ENCODE results near the gene KRT20.

Gene KRT20

GRCh38 chr17:40914075-40914855 is 29.2 kb upstream of the KRT20 start:
- ATAC-seq (ENCODE audit: insufficient read depth, low read depth): no peak
- H3K79me2 ChIP-seq (ENCODE audit: insufficient read depth, low read length): no peaks in the 10 kb centered on the region
- no peak overlapping the region for H3K9ac ChIP-seq (ENCODE audit: low read depth, low read length)
- no peaks in the 10 kb centered on the region for H4K20me1 ChIP-seq (ENCODE audit: insufficient read depth, low read length)
- peaks cover 33% of the 10 kb centered on the region for H3K27me3 ChIP-seq (ENCODE audit: insufficient read depth, low read length, poor library complexity)
- DNase-seq: no peak
- no peak overlapping the region for H3K4me2 ChIP-seq (ENCODE audit: insufficient read depth, low read length)
- H3K4me3 ChIP-seq (ENCODE audit: low read depth in 1 of 2, low read length in 2 of 2): no peak overlapping the region
- no peaks in the 10 kb centered on the region for H3K9me3 ChIP-seq (ENCODE audit: insufficient read depth, low read length, severe bottlenecking)
- TF ChIP-seq CTCF (IDR thresholded peaks at IDR 0.05; ENCODE audit: borderline replicate concordance, extremely low read depth, low read length, poor library complexity, severe bottlenecking) (no peak), EZH2 (IDR thresholded peaks at IDR 0.05; ENCODE audit: borderline replicate concordance, low read depth, low read length, severe bottlenecking) (no peak)
- H3K27ac ChIP-seq (ENCODE audit: low read length): no peak overlapping the region
- H3K4me1 ChIP-seq (ENCODE audit: insufficient read depth, low read length): no peaks in the 10 kb centered on the region
- no peak overlapping the region for H2AFZ ChIP-seq (ENCODE audit: low read depth, low read length)
- no peaks in the 10 kb centered on the region for H3K36me3 ChIP-seq (ENCODE audit: insufficient read depth, low read length)

DNA sequence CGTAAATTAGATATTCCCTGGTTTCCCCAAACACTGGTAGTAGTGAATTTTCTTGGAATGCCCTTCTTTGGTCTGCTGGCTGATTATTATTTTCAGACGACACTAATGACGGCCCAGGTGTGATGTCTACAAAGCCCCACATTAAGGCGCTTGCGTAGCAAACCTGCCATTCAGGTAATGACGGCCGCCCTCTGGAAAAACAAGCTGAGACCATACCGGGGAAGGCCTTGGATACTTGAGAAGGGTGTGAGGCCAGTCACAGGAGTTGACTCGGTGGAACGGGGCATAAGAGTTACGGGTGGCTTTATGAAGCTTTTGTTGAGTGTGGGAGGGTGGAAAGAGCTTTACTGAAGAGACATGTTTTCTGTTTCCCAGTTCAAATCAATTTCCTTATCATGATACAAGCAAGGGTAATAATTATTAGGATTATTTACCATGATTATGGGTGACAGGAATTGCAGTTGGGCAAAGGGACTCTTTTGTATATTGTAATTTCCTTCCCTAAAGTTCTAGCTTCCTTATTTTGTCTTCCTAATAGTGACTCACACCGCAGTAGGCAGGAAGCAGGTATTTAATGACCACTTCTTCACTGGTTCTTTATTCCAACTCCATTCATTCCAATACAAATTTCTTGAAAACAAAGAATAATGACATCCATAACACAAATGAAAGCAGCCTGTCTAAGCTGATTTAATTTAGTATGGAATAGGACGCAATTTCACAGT is 27.6 kb upstream of the KRT20 start:
- no peak overlapping the region for H3K27ac ChIP-seq (ENCODE audit: low read length)

DNA sequence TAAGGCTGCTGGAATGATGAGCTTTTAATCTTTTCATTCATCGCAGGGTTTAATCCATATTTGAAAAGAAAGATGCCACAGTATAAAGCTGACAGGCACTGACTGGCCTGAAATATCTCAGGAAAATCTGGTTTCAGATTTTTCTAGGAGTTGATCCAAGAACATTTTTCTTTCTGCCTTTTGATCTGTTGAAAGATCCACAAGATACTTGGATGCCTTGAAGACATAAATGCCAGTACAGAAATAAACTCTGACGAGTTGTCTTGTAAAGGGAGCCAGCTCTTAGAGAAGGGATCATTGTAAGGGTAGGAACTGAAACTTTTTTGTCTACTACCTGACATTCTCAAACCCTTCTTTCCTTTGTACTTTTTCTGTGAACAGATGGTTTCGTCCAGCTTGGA is 25.4 kb upstream of the KRT20 start:
- ATAC-seq (ENCODE audit: insufficient read depth, low read depth) (no peak), DNase-seq (no peak)
- no peak overlapping the region for H3K27ac ChIP-seq (ENCODE audit: low read length)
- no peaks in the 10 kb centered on the region for H3K4me1 ChIP-seq (ENCODE audit: insufficient read depth, low read length)
- no peak overlapping the region for H3K9ac ChIP-seq (ENCODE audit: low read depth, low read length)
- no peak overlapping the region for H3K4me2 ChIP-seq (ENCODE audit: insufficient read depth, low read length)
- TF ChIP-seq EZH2 (IDR thresholded peaks at IDR 0.05; ENCODE audit: borderline replicate concordance, low read depth, low read length, severe bottlenecking) (no peak), CTCF (IDR thresholded peaks at IDR 0.05; ENCODE audit: borderline replicate concordance, extremely low read depth, low read length, poor library complexity, severe bottlenecking) (no peak)
- no peaks in the 10 kb centered on the region for H4K20me1 ChIP-seq (ENCODE audit: insufficient read depth, low read length)
- no peak overlapping the region for H2AFZ ChIP-seq (ENCODE audit: low read depth, low read length)
- no peaks in the 10 kb centered on the region for H3K9me3 ChIP-seq (ENCODE audit: insufficient read depth, low read length, severe bottlenecking)
- H3K79me2 ChIP-seq (ENCODE audit: insufficient read depth, low read length): no peaks in the 10 kb centered on the region
- no peaks in the 10 kb centered on the region for H3K36me3 ChIP-seq (ENCODE audit: insufficient read depth, low read length)
- H3K4me3 ChIP-seq (ENCODE audit: low read depth in 1 of 2, low read length in 2 of 2): no peak overlapping the region
- peaks cover 31% of the 10 kb centered on the region for H3K27me3 ChIP-seq (ENCODE audit: insufficient read depth, low read length, poor library complexity)

More for the DNA sequence above, 27.6 kb upstream of the KRT20 start:
- Histone ChIP-seq H3K9me3 (ENCODE audit: insufficient read depth, low read length, severe bottlenecking) (no peaks in the 10 kb centered on the region), H3K79me2 (ENCODE audit: insufficient read depth, low read length) (no peaks in the 10 kb centered on the region), H4K20me1 (ENCODE audit: insufficient read depth, low read length) (no peaks in the 10 kb centered on the region), H3K4me3 (ENCODE audit: low read depth in 1 of 2, low read length in 2 of 2) (no peak overlapping the region), H3K4me1 (ENCODE audit: insufficient read depth, low read length) (no peaks in the 10 kb centered on the region), H3K27me3 (ENCODE audit: insufficient read depth, low read length, poor library complexity) (peaks cover 34% of the 10 kb centered on the region), H3K36me3 (ENCODE audit: insufficient read depth, low read length) (no peaks in the 10 kb centered on the region), H3K9ac (ENCODE audit: low read depth, low read length) (no peak overlapping the region), H2AFZ (ENCODE audit: low read depth, low read length) (no peak overlapping the region), H3K4me2 (ENCODE audit: insufficient read depth, low read length) (no peak overlapping the region)
- DNase-seq: no peak
- no peak for TF ChIP-seq EZH2 (IDR thresholded peaks at IDR 0.05; ENCODE audit: borderline replicate concordance, low read depth, low read length, severe bottlenecking)
- no peak for ATAC-seq (ENCODE audit: insufficient read depth, low read depth)

DNA sequence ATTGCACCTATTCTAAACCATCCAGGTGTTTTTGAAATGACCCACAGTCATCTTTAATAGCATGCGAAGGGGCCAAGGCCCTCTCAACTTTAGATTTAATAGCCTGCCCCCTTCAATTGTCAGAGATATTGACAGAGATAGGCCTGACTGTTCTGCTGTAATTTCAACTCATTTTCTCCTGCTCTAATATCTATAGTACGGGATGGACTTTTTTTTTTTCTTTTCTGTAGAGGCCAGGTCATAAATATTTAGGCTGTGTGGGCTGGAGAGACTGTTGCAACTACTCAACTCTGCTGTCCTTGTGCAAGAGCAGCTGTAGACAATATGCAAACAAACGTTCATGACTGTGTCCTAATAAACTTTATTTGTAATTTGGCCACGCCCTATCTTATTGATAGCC is 24.7 kb upstream of the KRT20 start:
- H3K9ac ChIP-seq (ENCODE audit: low read depth, low read length): no peak overlapping the region
- no peak overlapping the region for H2AFZ ChIP-seq (ENCODE audit: low read depth, low read length)
- DNase-seq: no peak
- no peak overlapping the region for H3K4me2 ChIP-seq (ENCODE audit: insufficient read depth, low read length)
- TF ChIP-seq EZH2 (IDR thresholded peaks at IDR 0.05; ENCODE audit: borderline replicate concordance, low read depth, low read length, severe bottlenecking) (no peak), CTCF (IDR thresholded peaks at IDR 0.05; ENCODE audit: borderline replicate concordance, extremely low read depth, low read length, poor library complexity, severe bottlenecking) (no peak)
- H3K79me2 ChIP-seq (ENCODE audit: insufficient read depth, low read length): no peaks in the 10 kb centered on the region
- H3K36me3 ChIP-seq (ENCODE audit: insufficient read depth, low read length): no peaks in the 10 kb centered on the region
- ATAC-seq (ENCODE audit: insufficient read depth, low read depth): no peak
- H3K27me3 ChIP-seq (ENCODE audit: insufficient read depth, low read length, poor library complexity): peaks cover 31% of the 10 kb centered on the region
- H3K27ac ChIP-seq (ENCODE audit: low read length): no peak overlapping the region
- no peaks in the 10 kb centered on the region for H4K20me1 ChIP-seq (ENCODE audit: insufficient read depth, low read length)
- no peak overlapping the region for H3K4me3 ChIP-seq (ENCODE audit: low read depth in 1 of 2, low read length in 2 of 2)
- no peaks in the 10 kb centered on the region for H3K9me3 ChIP-seq (ENCODE audit: insufficient read depth, low read length, severe bottlenecking)
- no peaks in the 10 kb centered on the region for H3K4me1 ChIP-seq (ENCODE audit: insufficient read depth, low read length)
